Peyer's patch (tissue), 4 donors: ENCODE measurements around the gene ADRA2A. TPM values are rescaled to one million over a fixed set of nuclear protein-coding genes. Genes with fewer than 3 reads are reported as not detected.
A peak's percentile ranks its signal among the peaks of the same experiment; 100 is the strongest.

Experiments used
- DNase-seq, 3 donors: peaks; one replicate each; pipeline ENCODE4 v3.0.0-alpha.2; 2017 to 2019
- H3K27ac ChIP-seq, 4 donors: fragments of 200-600 bp; sonication (generic); one replicate each; pipeline ENCODE4 v1.5.1; 2016 to 2019
- H3K27me3 ChIP-seq, 2 donors: fragments of 200-600 bp; sonication (generic); one replicate each; pipeline ENCODE4 v1.5.1; 2019
- H3K36me3 ChIP-seq, 3 donors: fragments of 200-600 bp; sonication (generic); one replicate each; pipeline ENCODE4 v1.5.1; 2016 to 2019
- H3K4me1 ChIP-seq, 4 donors: fragments of 200-600 bp; sonication (generic); one replicate each; pipeline ENCODE4 v1.5.1; 2016 to 2019
- H3K4me3 ChIP-seq, 4 donors: fragments of 200-600 bp; sonication (generic); 1 replicate in 3 of 4; 2 replicates in 1 of 4; pipeline ENCODE4 v1.5.1; 2016 to 2019; ENCODE audit warnings: mild to moderate bottlenecking in 1 of 4
- H3K9me3 ChIP-seq, 4 donors: fragments of 200-600 bp; sonication (generic); one replicate each; pipeline ENCODE4 v1.5.1; 2016 to 2019; ENCODE audit warnings: mild to moderate bottlenecking in 1 of 4
- CTCF ChIP-seq, 6 experiments: fragments of 450-650 bp in 4 of 6; fragments of 200-600 bp in 2 of 6; sonication (generic) in 1 of 6; IDR thresholded peaks; one replicate each; pipeline ENCODE4 v1.5.1; 2017 to 2019; ENCODE audit warnings: antibody characterized with exemption in 6 of 6, mild to moderate bottlenecking in 3 of 6, moderate library complexity in 1 of 6
- POLR2A ChIP-seq, 2 donors: fragments of 450-650 bp; IDR thresholded peaks; one replicate each; pipeline ENCODE4 v1.5.1; 2017; ENCODE audit warnings: antibody characterized with exemption in 2 of 2, mild to moderate bottlenecking in 2 of 2, moderate library complexity in 2 of 2
- total RNA-seq, 4 donors: library from RNA; depleted of rRNA; stranded (reverse); fragments of >200 nt; gene quantifications; one replicate each; pipeline ENCODE4 v1.1.0, GENCODE V29; 2016

ADRA2A gene
- total RNA-seq, 4 donors from 2014 or later, result 4.6 to 11.6 (median 5.6) TPM; not detected in 1

GRCh38 chr10:111039522-111039921 is 37.3 kb upstream of the ADRA2A start:
- no peaks in the 10 kb centered on the region for H3K36me3 ChIP-seq
- H3K4me1 ChIP-seq, result no peaks in the 10 kb centered on the region
- TF ChIP-seq POLR2A (IDR thresholded peaks at IDR 0.05) (no peak), CTCF (IDR thresholded peaks at IDR 0.05) (no peak)
- H3K4me3 ChIP-seq, result no peak overlapping the region
- H3K27ac ChIP-seq, result no peak overlapping the region
- peaks cover 0 to 13% (median 6%) of the 10 kb centered on the region in 4 donors for H3K9me3 ChIP-seq
- no peaks in the 10 kb centered on the region for H3K27me3 ChIP-seq
- no peak for DNase-seq

GRCh38 chr10:111057006-111057405 is 19.8 kb upstream of the ADRA2A start:
- TF ChIP-seq CTCF (IDR thresholded peaks at IDR 0.05) (no peak), POLR2A (IDR thresholded peaks at IDR 0.05) (no peak)
- Histone ChIP-seq H3K36me3 (no peaks in the 10 kb centered on the region), H3K4me1 (no peaks in the 10 kb centered on the region), H3K4me3 (no peak overlapping the region), H3K27me3 (no peaks in the 10 kb centered on the region), H3K9me3 (peaks cover 0 to 3% (median 1%) of the 10 kb centered on the region in 4 donors), H3K27ac (no peak overlapping the region)
- DNase-seq, result no peak

GRCh38 chr10:111063471-111063870 is 13.4 kb upstream of the ADRA2A start:
- H3K9me3 ChIP-seq, result peaks cover 0 to 2% (median 0%) of the 10 kb centered on the region in 4 donors
- no peak overlapping the region for H3K27ac ChIP-seq
- no peak for TF ChIP-seq POLR2A (IDR thresholded peaks at IDR 0.05)
- no peak for TF ChIP-seq CTCF (IDR thresholded peaks at IDR 0.05)
- no peak for DNase-seq
- H3K4me1 ChIP-seq, result no peaks in the 10 kb centered on the region
- no peaks in the 10 kb centered on the region for H3K36me3 ChIP-seq
- H3K4me3 ChIP-seq, result no peak overlapping the region
- no peaks in the 10 kb centered on the region for H3K27me3 ChIP-seq

GRCh38 chr10:111072232-111072631 is 4.6 kb upstream of the ADRA2A start:
- Histone ChIP-seq H3K4me3 (no peak overlapping the region), H3K27me3 (no peaks in the 10 kb centered on the region), H3K36me3 (no peaks in the 10 kb centered on the region), H3K4me1 (peaks cover 0 to 16% (median 11%) of the 10 kb centered on the region in 4 donors), H3K27ac (no peak overlapping the region), H3K9me3 (no peaks in the 10 kb centered on the region)
- no peak for DNase-seq
- no peak for TF ChIP-seq CTCF (IDR thresholded peaks at IDR 0.05)

- TF ChIP-seq CTCF (IDR thresholded peaks at IDR 0.05) (no peak), POLR2A (IDR thresholded peaks at IDR 0.05) (no peak)
- Histone ChIP-seq H3K27ac (no peak overlapping the region), H3K4me1 (peaks cover 0 to 28% (median 12%) of the 10 kb centered on the region in 4 donors), H3K9me3 (no peaks in the 10 kb centered on the region), H3K4me3 (peak overlapping the region in 3 of 4 donors; percentile 45 to 57 (median 55)), H3K27me3 (no peaks in the 10 kb centered on the region), H3K36me3 (no peaks in the 10 kb centered on the region)
- no peak for DNase-seq
Measured at GRCh38 chr10:111075577-111076185, 1.1 kb upstream of the ADRA2A start.
